Breast epithelium (tissue), 3 donors: ENCODE measurements around the gene SPOCK3.

Source experiments
- POLR2A ChIP-seq: fragments of 450-650 bp; IDR thresholded peaks from one replicate; pipeline ENCODE4 v1.6.1; 2016; ENCODE audit warnings: antibody characterized with exemption, mild to moderate bottlenecking, moderate library complexity
- TF ChIP-seq, protein P1 (sequence below), 3 donors: fragments of 450-650 bp; IDR thresholded peaks; one replicate each; pipeline ENCODE4 v1.5.1; 2016 to 2017; ENCODE audit warnings: antibody characterized with exemption in 3 of 3, mild to moderate bottlenecking in 3 of 3, moderate library complexity in 3 of 3

DNA sequence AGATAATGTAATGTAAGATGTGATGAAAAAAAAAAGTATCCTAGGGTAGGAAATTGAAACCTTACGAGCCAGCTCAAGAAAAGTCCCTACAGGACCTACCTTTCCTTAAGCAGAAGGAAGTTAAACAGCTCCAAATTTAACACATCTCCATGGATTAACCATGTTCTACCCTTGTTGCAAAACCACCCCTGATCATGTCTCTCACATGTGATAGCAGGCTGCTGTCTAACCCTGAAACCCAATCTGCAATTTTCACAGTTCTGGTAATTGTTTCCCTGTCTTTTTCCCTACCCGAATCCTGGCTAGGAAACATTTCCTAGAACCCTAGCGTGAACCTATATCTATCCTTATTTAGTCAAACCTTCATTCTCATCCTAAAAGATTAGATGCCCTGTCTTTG, 198.9 kb downstream of the SPOCK3 start:
- TF ChIP-seq, protein P1, sequence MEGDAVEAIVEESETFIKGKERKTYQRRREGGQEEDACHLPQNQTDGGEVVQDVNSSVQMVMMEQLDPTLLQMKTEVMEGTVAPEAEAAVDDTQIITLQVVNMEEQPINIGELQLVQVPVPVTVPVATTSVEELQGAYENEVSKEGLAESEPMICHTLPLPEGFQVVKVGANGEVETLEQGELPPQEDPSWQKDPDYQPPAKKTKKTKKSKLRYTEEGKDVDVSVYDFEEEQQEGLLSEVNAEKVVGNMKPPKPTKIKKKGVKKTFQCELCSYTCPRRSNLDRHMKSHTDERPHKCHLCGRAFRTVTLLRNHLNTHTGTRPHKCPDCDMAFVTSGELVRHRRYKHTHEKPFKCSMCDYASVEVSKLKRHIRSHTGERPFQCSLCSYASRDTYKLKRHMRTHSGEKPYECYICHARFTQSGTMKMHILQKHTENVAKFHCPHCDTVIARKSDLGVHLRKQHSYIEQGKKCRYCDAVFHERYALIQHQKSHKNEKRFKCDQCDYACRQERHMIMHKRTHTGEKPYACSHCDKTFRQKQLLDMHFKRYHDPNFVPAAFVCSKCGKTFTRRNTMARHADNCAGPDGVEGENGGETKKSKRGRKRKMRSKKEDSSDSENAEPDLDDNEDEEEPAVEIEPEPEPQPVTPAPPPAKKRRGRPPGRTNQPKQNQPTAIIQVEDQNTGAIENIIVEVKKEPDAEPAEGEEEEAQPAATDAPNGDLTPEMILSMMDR (IDR thresholded peaks at IDR 0.05): no peak
- no peak for TF ChIP-seq POLR2A
